ENCODE measurements around the gene RFX7.

Gene RFX7

DNA sequence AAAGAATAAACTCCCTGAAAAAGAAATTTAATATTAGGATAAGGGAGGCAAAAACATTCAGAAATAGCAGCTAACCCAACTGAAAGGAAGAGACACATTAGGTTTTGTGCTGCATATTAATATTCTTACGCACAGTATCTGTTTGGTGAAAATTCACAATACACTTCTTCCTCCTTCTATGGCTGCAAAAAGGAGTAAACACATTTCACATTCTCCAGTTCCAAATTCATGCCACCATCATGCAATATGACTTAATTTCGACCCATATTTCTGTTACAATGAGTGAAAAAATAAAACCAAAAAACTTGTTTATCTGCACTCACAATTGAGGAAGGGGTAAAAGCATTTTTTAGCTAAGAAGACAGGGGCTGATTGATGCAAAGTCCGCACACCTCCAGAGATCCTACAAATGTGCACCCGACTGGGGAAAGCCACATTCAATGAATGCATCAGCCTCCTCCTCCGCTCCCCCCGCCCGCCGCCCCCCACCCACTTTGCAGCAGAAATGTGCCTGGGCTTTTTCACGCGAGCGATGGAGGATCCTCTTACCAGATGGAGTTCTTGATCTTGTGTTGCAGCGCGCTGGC lies 1.0 kb downstream of the RFX7 start:
- H3K4me3 ChIP-seq (ENCODE audit: low read depth, low read length): peak overlapping the region; percentile 78
- no peak for DNase-seq (ENCODE audit: low read depth)
- TF ChIP-seq, protein P1, sequence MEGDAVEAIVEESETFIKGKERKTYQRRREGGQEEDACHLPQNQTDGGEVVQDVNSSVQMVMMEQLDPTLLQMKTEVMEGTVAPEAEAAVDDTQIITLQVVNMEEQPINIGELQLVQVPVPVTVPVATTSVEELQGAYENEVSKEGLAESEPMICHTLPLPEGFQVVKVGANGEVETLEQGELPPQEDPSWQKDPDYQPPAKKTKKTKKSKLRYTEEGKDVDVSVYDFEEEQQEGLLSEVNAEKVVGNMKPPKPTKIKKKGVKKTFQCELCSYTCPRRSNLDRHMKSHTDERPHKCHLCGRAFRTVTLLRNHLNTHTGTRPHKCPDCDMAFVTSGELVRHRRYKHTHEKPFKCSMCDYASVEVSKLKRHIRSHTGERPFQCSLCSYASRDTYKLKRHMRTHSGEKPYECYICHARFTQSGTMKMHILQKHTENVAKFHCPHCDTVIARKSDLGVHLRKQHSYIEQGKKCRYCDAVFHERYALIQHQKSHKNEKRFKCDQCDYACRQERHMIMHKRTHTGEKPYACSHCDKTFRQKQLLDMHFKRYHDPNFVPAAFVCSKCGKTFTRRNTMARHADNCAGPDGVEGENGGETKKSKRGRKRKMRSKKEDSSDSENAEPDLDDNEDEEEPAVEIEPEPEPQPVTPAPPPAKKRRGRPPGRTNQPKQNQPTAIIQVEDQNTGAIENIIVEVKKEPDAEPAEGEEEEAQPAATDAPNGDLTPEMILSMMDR (IDR thresholded peaks at IDR 0.05; ENCODE audit: control insufficient read depth, extremely low read depth, insufficient read depth): no peak

DNA sequence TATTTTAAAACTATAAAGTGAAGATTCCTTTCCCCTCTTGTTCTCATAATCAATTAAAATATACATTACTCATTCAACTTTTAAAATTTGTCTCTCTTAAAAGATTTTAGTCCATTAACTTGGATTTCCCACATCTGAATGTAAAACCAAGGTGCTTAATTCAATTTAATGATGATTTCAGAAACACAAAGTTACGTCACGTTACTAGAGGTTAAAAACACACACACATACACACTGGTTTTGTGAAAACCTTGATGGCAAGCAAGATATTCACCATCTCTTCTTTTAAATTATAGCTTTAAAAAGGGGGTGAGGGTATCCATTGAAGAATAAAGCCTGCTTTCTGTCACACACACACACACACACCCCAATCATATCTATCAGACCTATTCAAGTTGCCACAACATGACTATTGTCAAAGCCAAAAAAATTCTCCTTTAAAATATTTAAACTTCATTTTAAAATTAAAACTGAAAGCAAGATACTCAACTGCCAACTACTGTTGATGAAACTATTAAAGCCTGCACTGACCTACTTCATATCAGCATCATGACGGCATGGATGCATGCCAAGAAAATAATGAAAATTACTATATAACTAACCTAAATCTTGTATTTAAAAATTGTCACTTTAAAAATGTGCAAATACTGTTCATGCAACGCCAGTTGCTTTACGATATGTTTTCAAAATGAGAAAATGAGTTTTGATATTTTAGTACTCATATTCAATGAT lies 2.1 kb downstream of the RFX7 start:
- DNase-seq (ENCODE audit: low read depth): no peak

GRCh38 chr15:56240390-56240789 lies 3.3 kb downstream of the RFX7 start:
- no peak overlapping the region for H3K4me3 ChIP-seq (ENCODE audit: low read depth, low read length)
- DNase-seq (ENCODE audit: low read depth): no peak
- TF ChIP-seq, protein P1 (IDR thresholded peaks at IDR 0.05; ENCODE audit: control insufficient read depth, extremely low read depth, insufficient read depth): no peak

More for the DNA sequence above, 2.1 kb downstream of the RFX7 start:
- TF ChIP-seq, protein P1 (IDR thresholded peaks at IDR 0.05; ENCODE audit: control insufficient read depth, extremely low read depth, insufficient read depth): no peak
- peak overlapping the region; percentile 78 for H3K4me3 ChIP-seq (ENCODE audit: low read depth, low read length)

DNA sequence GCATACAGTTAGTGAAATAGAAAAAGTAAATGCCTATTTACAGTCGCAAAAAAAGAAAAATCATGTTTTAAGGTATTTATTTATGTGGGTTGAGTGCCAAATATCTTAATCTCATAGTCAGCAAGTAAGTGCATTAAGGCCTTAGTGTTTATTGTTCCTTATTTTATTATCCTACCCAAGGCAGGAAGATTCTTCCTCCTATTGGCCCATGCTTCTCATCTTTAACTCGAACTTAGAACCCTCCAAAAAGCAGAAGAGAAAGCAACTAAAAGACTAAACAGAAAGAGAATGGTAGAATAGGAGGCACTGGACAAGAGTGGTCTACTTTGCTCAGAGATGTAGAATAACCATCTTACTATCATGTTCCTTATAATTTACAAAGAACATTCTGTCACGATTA lies 7.5 kb downstream of the RFX7 start:
- DNase-seq (ENCODE audit: low read depth): no peak
- peak overlapping the region; percentile 12; the same call in 1 of the 2 replicates for H3K4me3 ChIP-seq (ENCODE audit: low read depth, low read length)

DNA sequence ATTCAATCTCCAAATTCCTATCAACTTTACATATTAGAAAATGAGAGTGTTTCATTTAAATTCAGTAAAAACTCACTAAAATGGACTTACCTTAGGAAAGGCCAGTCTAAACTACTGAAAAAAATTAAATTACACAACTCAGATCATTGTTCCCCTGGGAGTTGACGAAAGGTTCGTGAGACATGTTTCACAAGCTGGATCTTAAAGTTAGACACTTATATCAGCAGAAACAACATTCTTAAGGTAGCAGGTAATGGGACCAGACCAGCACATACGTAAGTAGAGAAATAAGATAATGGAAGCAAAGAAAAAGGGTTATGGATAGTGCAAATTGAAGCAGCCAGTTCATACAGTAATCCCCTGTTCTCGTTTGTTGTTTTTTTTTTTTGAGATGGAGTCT lies 8.9 kb downstream of the RFX7 start:
- no peak for DNase-seq (ENCODE audit: low read depth)
- TF ChIP-seq, protein P1 (IDR thresholded peaks at IDR 0.05; ENCODE audit: control insufficient read depth, extremely low read depth, insufficient read depth): no peak
- no peak overlapping the region for H3K4me3 ChIP-seq (ENCODE audit: low read depth, low read length)

More for the DNA sequence above, 7.5 kb downstream of the RFX7 start:
- TF ChIP-seq, protein P1 (IDR thresholded peaks at IDR 0.05; ENCODE audit: control insufficient read depth, extremely low read depth, insufficient read depth): no peak

DNA sequence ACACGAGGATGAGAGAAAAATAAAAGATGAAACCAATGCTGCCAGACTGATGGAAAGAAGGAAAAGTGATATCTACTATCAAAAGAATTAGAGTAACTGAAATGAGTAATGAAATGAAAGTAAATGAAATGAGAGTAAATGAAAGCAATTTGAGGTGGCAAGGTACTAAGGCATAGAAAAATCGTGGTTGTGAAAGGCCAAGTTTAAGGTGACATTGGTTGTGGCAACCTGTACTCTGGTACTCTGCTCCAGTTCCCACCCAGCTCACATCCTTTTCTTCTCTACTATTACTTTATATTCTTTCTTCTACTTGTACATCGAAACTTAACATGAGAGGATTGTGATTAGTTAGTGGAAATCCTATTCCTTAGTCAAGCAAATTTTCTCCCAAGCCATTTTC lies 10.1 kb downstream of the RFX7 start:
- TF ChIP-seq, protein P1 (IDR thresholded peaks at IDR 0.05; ENCODE audit: control insufficient read depth, extremely low read depth, insufficient read depth): no peak
- DNase-seq (ENCODE audit: low read depth): no peak
- no peak overlapping the region for H3K4me3 ChIP-seq (ENCODE audit: low read depth, low read length)

All from LNCaP clone FGC (cell line).